HG02885 (cell line): ENCODE measurements around the gene RAB3C.
"Not testable (repeated sequence)": the region's sequence is repeated elsewhere in the genome, so short reads cannot be mapped to it uniquely, and the experiment has no call there.

ENCODE experiments used
- ATAC-seq: cut with Tn5 transposase; IDR thresholded peaks from one replicate; pipeline ENCODE4 v1.9.1; 2021; ENCODE audit warnings: mild to moderate bottlenecking; ENCODE audit not compliant: unreplicated experiment, poor library complexity

Gene RAB3C

DNA sequence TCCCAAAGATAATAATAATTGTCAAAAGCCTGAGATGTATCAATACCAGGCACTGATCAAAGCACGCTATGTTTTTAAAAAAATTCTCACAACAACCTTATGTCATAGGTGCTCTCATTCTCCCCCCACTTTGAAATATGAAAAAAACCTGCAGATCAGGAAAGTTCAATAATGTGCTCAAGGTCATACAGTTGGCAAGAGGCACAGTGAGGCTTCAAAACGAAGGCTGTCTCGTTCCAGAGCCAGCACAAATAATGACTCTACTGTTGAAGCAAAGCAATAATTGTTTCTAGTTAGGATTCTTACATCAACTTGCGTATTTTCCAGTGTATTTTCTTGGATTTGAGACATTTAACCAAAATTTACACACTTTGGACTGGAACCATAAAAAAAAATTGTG is 88.3 kb downstream of the RAB3C start:
- ATAC-seq: no peak

GRCh38 chr5:58672521-58672920 is 89.6 kb downstream of the RAB3C start:
- no peak for ATAC-seq

- no peak for ATAC-seq
Observed at GRCh38 chr5:58674070-58674469, 91.2 kb downstream of the RAB3C start.

DNA sequence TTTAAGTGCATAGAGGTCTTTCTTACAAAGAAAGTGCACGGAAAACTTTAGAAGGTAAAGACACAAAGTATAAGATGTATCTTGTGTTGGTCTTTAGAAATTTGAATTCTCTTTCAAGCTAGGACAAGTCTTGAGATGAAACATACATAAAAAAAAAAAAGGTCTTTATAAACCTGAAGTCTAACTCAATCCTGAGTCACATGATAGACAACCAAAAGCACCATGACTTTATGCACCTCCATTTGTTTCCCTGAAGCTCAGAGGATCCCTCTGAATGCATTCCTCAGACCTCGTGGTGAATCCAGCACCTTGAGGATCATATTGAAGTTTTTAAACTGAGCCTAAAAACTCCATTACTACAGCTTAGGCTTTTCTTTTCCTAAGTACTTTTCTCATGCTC is 91.8 kb downstream of the RAB3C start:
- no peak for ATAC-seq

DNA sequence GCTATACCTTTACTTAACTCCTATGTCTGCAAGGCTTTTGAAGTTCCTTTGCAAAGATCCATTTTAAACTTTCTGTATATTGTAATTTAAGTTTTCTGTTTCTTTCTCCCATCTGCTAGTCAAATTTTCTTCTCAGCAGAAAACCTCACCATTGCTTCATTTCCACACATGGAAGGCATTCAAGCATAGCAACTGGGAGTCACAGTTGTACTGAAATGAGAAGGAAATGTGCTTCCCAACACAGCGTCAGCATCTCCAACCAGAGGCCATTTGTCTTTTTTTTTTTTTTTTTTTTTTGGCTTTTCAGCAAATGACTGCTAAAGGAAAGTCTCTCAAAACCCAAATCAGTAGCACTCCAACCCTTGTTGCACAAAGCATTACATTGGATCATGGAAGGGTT is 92.5 kb downstream of the RAB3C start:
- ATAC-seq: no peak

DNA sequence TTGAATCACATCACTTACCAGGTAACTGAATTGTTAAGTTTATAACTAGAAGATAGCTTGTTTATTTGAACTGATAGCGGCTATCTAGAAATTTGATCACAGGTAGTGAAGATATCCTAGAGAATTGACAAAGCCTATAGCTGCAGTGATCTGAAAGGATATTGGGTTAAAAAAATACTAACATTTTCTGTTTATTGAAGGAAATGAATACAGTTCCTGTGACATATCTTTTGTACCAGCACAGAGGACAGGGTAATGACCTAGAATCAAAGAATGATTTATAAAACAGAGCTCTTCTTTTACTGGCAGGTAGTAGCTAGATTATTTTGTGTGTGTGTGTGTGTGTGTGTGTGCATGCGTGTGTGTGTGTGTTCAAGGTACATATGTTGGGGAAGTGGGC is 94.8 kb downstream of the RAB3C start:
- no peak for ATAC-seq

DNA sequence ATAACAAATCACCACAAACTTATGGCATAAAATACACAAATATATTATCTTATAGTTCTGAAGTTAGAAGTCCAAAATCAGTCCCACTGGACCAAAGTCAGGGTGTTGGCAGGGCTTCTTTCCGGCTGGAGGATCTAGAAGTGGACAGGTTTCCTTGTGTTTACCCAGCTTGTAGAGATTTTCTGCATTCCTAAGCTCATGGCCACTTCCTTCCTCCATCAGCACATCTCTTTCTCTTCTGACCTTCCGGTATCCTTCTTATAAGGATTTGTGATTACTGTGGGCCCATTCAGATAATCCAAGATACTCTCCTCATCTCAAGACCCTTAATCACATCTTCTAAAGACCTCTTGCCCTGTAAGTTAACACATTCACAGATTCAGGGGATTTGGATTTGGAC is 97.6 kb downstream of the RAB3C start:
- no peak for ATAC-seq

- ATAC-seq: no peak
Observed at GRCh38 chr5:58681943-58682342, 99.1 kb downstream of the RAB3C start.

DNA sequence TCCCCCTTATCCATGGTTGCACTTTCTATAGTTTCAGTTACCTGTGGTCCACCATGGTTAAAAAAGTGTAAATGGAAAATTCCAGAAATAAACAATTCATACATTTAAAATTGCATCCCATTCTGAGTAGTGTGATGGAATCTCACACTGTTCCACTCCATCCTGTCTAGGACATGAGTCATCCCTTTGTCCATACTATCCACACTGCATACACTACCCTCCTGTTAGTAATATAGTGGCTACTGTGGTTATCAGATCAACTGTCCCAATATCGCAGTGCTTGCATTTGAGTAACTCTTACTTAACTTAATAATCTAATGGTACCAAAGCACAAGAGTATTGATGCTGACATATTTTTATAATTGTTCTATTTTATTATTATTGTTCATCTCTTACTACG is 100.7 kb downstream of the RAB3C start:
- ATAC-seq: no peak

GRCh38 chr5:58687079-58687478 is 104.2 kb downstream of the RAB3C start:
- ATAC-seq: no peak

DNA sequence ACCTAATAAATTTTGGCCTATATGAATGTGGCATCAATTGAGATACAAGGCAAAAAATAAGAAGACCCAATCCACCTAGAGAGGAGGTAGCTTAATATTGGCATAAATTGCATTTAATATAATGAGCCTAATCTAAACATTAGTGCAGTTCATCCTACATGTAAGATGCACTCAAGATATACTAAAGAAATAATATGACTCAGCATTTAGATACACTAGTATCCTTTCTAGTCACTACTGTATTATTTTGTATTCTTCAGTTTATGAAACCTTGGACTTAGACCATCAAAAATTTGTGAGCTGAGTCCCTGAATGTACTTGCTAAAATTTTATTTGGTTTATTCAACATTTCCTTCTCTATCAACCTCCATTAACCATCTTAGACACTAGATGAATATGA is 104.7 kb downstream of the RAB3C start:
- ATAC-seq: no peak

- not testable (repeated sequence) for ATAC-seq
Observed at GRCh38 chr5:58699088-58699761, 116.3 kb downstream of the RAB3C start.

GRCh38 chr5:58699762-58700118 is 116.9 kb downstream of the RAB3C start:
- ATAC-seq: no peak

DNA sequence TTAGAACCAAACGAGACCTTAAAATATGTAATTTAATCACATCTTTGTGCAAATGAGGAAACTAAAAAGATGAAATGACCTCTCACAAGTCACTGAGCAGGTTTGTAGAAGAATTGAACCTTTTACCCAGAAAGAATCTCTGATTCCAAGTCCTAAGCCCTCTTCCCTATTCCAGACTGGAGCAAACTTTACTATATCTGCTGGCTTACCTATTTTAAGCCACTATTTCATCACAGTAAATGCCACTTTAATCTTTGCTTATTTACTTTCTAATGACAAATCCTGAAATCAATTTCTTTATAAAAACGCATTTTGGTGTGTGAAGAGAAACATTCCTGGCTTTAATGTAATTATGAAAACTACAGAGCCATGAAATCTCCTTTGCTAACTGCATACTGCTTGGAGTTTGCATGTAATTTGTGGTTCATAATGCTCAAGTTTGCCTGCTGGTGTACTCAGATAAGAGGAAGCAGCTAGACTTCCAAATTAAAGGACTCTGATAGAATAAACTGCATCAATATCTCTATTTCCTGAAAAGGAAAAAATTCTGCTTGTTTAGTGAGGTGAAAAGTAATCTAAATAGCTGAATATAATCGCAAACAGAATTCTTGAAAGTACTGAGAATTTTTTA is 121.2 kb downstream of the RAB3C start:
- ATAC-seq: no peak

DNA sequence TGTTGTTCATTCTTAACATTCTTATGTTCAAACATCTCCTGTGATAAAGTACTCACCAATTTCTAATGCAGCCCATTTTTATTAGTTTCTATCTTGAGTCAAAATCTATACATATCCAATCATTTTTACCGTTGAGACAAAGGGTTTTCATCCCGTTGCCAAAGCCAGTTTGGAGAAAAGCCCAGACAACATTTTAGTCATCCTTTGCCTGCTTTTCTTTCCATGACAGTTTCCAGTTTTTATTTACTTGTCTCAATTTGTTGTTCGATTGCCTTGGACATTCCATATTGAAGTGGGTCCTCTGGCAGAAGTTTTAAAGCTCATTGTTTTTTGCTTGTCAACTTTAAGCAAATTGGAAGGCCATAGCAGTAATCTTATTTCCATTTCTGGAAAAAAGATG is 123.9 kb downstream of the RAB3C start:
- no peak for ATAC-seq

- ATAC-seq: no peak
Observed at GRCh38 chr5:58708456-58708855, 125.6 kb downstream of the RAB3C start.

- not testable (repeated sequence) for ATAC-seq
Observed at GRCh38 chr5:58710425-58710824, 127.5 kb downstream of the RAB3C start.

- ATAC-seq: no peak
Observed at GRCh38 chr5:58710871-58711270, 128.0 kb downstream of the RAB3C start.

- ATAC-seq: no peak
Observed at GRCh38 chr5:58711965-58712364, 129.1 kb downstream of the RAB3C start.

DNA sequence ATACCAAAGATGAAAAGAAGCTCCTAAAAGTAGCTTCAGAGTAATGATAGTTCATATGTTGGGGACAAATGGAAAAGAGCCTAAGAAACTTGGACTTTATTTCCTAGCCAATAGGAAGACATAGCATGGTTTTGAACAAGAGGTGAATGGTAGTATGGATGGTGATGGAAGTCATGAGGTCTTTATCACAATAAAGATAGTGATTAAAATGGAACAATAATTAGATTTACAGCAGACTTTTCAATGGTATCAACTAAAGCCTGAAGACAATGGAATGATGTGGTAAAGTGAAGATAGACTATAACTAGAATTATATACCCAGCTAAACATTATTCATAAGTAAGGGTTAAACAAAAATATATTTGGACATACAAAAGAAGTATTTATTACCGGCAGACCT is 131.2 kb downstream of the RAB3C start:
- ATAC-seq: no peak

- ATAC-seq: no peak
Observed at GRCh38 chr5:58715997-58716656, 133.3 kb downstream of the RAB3C start.

DNA sequence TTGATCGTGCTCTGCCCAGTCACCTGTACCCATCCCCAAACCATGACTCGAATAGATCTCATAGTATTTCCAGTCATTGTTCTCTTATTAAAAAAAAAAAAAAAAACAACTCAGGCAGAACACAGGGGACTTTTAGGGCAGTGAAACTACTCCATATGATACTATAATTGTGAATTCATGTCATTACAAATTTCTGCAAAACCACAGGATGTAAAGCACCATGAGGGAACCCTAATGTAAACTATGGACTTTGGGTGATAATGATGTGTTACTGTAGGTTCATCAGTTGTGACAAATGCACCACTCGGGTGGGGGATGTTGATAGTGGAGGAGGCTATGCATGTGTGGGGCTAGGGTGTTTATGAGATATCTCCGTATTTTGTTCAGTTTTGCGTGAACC is 133.8 kb downstream of the RAB3C start:
- ATAC-seq: no peak
